ENCODE data around the gene OSBPL3.
A peak's percentile ranks its signal among the peaks of the same experiment; 100 is the strongest.

OSBPL3 gene

GRCh38 chr7:24894429-24895221, 85.4 kb downstream of the OSBPL3 start:
- no peak for DNase-seq (ENCODE audit: low read depth in 3 of 3)

- no peak for DNase-seq (ENCODE audit: low read depth in 3 of 3)
Observed at GRCh38 chr7:24891311-24891735, 88.7 kb downstream of the OSBPL3 start.

DNA sequence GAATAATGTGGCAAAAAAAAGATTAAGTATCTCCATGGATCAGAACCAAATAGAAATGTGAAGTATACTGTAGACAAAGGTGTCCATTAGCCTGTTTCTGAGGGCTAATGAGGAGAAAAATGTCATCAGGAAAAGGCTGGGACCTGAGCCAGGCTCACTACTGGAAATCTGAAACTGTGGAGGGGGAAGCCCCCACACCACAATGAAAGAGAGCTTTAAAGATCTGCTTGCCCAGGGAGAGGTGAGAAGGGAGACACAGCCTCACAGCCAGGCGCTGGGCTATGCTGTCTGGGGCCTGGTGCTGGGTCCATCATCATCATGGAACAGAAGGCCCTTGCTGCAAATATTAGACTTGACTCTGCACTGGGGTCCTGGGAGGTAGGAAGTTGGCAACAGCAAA, 90.4 kb downstream of the OSBPL3 start:
- DNase-seq (ENCODE audit: low read depth in 3 of 3), result no peak

DNA sequence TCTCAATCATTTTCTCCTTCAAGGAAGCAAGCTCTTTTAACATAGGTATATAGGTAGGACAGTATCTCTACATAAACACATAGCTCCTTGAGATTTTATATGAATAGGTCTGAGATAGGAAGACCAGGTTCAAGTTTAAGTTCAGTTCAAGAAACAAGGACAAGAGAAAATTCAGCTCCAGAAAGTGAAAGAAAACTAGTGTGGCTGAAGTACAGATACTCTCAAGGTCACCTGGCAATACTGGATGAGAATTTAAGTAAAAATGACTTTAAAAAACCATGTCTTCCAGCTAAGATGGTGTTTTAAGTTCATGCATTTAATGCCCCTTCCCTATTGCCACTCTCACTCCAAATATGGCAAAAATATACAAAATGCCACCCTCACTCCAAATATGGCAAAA, 91.3 kb downstream of the OSBPL3 start:
- no peak for DNase-seq (ENCODE audit: low read depth in 3 of 3)

DNA sequence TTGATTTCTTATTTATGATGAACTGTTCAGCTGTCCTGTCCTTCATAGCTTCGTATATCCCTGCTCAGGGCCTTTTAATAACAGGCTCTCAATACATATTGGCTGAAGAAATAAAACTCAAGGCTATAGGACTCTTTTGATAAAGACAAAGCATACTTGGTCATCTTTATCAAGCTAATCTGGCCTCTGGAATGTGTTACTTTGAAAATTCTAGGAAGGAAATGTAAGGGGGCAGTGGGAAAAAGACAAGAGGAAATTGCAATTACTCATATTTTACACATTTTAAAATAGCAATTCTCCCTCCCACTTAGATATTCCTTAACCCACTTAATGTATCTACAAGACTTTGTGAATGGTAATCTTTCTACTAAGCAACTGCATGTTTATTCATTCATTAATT, 94.3 kb downstream of the OSBPL3 start:
- no peak for DNase-seq (ENCODE audit: low read depth in 3 of 3)

DNA sequence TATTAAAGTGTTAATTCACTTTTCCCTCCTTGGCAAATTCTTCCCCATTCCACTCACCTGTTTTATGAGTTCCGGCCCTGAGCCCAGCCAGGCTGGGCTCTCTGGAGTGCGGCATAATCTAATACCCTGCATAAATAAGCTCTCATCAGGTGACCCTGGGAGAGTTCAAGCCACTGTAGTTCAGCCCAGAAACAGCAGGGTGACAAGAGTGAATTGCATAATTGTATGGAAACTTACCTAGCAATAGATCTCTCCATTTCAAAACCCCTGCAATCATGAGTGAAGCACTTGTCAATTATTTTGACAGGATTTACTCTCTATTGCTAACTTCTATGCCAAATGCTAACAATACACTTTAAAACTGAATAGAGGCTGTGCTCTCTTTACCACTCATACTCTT, 94.7 kb downstream of the OSBPL3 start:
- no peak for DNase-seq (ENCODE audit: low read depth in 3 of 3)

DNA sequence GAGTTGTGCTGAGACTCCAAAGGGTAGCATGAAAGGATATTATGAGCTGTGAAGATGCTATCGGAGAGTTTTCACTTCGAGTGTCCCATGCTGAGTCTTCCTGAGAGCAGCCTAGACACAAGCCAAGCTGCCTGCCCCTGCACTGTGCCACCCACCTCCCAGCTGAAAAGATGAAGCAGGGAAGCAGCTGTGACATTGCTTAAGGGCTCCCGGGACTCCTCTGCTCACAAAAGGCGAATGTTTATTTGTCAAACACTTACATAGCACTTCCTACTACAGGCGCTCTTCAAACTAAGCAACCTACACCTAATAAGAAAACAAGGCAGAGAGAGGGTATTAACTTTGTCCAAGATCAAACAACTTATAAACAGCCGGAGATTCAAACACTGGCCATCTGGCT, 95.6 kb downstream of the OSBPL3 start:
- no peak for DNase-seq (ENCODE audit: low read depth in 3 of 3)

GRCh38 chr7:24883622-24884013, 96.4 kb downstream of the OSBPL3 start:
- DNase-seq (ENCODE audit: low read depth in 3 of 3), result no peak

GRCh38 chr7:24882989-24883621, 96.9 kb downstream of the OSBPL3 start:
- DNase-seq (ENCODE audit: low read depth in 3 of 3), result no peak

GRCh38 chr7:24881623-24882022, 98.4 kb downstream of the OSBPL3 start:
- DNase-seq (ENCODE audit: low read depth in 3 of 3), result no peak

GRCh38 chr7:24880886-24881285, 99.1 kb downstream of the OSBPL3 start:
- no peak for DNase-seq (ENCODE audit: low read depth in 3 of 3)

DNA sequence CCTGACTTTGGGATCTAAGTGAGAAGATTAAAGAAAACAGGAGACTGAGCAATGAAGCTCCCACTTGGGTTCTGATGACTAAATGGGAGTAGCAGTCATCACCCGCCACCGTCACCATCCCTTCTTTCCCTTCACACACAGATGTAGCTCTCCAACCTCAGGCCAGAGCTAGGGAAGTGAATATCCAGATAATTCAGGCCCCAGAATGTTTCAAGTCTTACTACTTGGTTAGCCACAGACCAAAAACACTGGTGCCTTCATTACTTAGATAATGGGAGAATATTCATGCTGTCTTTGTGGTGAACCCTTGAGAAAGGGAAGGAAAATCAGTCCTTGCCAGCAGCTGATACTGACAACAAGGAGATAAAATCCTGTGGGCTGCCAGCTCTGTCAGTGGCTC, 100.7 kb downstream of the OSBPL3 start:
- DNase-seq (ENCODE audit: low read depth in 3 of 3), result no peak

DNA sequence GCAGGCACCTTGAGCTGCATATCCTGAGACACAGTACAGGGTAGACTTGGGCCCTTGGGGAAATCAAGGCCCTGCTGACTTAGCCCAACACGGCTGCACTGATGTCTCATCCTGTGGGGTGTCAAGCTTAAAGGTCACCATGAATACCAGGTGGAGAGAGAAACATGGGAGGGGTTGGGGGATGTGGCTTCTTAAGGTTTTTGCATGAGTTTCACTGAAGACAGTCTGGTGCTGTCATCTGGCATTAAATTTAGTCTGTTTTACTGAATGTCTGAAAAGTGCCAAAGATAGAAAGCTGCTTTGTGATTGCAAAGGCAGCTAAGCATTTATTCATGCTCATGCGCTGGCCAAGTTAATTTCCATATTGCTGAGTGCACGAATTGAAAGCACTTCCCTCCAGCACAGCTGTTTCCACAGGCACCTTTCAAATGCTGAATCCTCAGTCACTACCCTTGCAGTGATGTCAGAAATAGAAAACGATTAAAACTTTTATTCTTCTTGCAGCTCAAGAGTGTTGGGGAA, 102.1 kb downstream of the OSBPL3 start:
- peak in 1 of 3 experiments; percentile 12 for DNase-seq (ENCODE audit: low read depth in 3 of 3)

GRCh38 chr7:24874791-24875190, 105.2 kb downstream of the OSBPL3 start:
- DNase-seq (ENCODE audit: low read depth in 3 of 3), result no peak

- no peak for DNase-seq (ENCODE audit: low read depth in 3 of 3)
Observed at GRCh38 chr7:24873944-24874343, 106.0 kb downstream of the OSBPL3 start.

DNA sequence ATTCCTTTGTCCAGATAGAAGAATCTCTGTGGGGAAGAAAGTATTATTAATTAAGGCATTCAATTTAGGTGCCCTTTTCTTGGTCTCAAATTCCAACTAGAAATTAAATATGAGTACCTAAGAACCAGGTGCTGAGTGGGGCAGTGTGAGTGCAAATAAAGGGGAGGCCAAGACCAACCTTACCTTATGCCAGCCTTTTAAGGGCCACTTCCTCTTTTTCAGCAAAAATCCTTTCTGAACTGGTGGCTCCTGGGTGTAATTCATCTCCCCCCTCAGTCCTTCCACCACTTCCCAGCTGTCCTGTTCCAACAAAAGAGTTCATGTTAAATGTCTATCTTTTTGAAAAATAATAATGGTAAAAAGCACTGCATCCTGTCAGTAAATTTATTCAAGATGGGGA, 108.2 kb downstream of the OSBPL3 start:
- no peak for DNase-seq (ENCODE audit: low read depth in 3 of 3)

DNA sequence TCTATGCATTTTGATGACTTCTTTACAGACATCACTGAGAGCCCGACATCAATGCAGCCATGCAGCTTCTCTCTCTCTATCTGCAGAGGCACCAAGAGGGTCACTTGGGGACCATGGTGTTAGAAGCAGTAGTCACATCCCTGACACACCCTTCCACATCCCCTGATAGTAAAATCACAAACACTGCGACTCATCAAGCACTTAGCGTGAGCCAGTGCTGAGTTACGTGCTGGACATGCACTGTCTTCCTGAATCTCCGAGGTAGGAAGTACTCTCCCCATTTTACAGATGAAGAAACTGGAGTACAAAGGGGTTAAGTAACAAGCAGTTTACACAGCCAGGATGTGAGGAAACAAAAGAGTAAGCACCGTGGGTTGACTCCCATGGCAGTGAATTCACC, 109.2 kb downstream of the OSBPL3 start:
- DNase-seq (ENCODE audit: low read depth in 3 of 3), result no peak

- no peak for DNase-seq (ENCODE audit: low read depth in 3 of 3)
Observed at GRCh38 chr7:24869572-24869971, 110.4 kb downstream of the OSBPL3 start.

- DNase-seq (ENCODE audit: low read depth in 3 of 3), result no peak
Observed at GRCh38 chr7:24868741-24869140, 111.2 kb downstream of the OSBPL3 start.

- no peak for DNase-seq (ENCODE audit: low read depth in 3 of 3)
Observed at GRCh38 chr7:24866004-24866615, 113.9 kb downstream of the OSBPL3 start.

GRCh38 chr7:24864214-24864817, 115.7 kb downstream of the OSBPL3 start:
- DNase-seq (ENCODE audit: low read depth in 3 of 3), result no peak

- DNase-seq (ENCODE audit: low read depth in 3 of 3), result no peak
Observed at GRCh38 chr7:24863626-24864025, 116.4 kb downstream of the OSBPL3 start.
